NCI-H226 (cell line): ENCODE results near the gene CACNA1C.

ENCODE experiments used
- DNase-seq: peaks from one replicate; pipeline ENCODE4 v3.0.0-alpha.2; 2015

Gene CACNA1C

GRCh38 chr12:2439332-2440100 is 386.7 kb downstream of the CACNA1C start:
- DNase-seq = no peak

DNA sequence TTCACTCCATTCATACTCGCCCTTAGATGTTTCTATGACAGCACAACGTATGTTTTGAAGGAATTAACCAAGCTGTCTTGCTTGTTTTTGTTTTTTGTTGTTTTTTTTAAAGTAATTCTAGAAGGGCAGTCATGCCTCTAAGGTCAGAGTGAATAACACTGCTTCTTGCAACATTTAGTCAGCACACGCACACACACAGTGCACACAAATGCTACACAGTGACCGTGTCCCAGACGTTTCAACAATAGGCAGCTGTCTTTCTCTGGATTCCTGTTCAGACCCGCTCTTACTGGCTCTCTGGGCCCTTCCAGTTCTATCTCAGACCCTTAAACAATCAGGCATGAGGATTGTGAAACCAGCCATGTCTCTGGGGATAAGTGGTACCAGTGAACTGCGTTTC is 391.0 kb downstream of the CACNA1C start:
- DNase-seq = no peak

GRCh38 chr12:2445968-2446367 is 393.2 kb downstream of the CACNA1C start:
- no peak for DNase-seq

DNA sequence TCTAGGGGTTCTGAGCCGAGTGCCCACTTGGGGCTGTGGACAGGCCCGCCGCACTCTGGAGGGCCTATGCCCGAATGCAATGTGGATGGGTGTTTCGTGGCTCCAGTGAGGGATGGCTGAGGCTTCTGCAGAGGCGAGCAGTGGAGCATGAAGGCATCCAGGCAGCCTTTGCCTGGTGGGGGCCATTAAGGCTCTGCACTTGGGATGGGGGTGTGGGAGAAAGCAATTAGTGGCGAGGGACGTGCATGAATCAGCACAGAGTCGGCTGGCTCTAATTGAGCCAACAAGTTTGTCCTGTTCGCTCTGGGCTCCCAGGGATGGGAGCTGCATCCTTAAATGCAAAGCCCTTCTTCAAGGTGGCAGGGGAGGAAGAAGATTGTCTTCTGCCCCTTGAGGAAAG is 395.1 kb downstream of the CACNA1C start:
- DNase-seq = no peak

GRCh38 chr12:2449586-2449985 is 396.8 kb downstream of the CACNA1C start:
- DNase-seq = no peak

GRCh38 chr12:2450553-2450952 is 397.8 kb downstream of the CACNA1C start:
- DNase-seq = no peak

DNA sequence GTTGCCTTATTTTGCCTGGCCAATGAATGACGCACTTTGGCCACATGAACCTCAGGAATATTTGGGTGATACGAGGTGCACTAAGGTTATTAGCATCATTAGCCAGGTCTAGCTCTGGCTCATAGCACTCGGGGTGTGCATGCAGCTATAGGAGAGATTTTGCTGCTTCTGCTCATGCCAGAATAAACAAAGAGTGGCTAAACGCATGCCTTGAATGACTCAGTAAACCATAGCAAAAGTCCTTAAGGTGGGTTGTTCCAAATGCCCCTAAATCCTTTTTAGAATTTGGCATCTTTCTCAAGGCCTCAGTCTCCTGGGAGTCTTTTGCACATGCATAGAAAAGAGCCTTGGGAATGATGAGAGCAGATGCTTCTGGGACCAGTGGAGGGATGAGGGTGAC is 398.2 kb downstream of the CACNA1C start:
- DNase-seq = no peak

DNA sequence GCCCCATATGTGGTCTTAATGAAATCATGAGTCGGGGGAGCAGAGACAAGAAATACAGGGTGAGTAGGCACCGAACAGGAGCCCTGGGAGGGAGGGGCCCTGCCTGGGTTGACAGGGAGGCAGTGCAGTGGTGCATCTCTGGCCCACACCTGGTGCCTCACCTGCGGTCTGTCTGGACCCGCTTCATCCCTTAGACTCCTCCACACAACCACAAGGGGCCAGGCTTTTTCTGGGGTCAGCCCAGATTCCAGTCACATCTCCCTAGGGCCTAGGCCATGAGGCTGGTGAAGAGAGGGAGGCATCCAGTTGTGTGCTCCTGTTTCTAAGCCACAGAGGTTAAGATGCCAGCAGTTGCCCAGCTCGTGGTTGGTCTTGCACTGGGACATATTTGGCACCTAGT is 398.7 kb downstream of the CACNA1C start:
- DNase-seq = no peak

DNA sequence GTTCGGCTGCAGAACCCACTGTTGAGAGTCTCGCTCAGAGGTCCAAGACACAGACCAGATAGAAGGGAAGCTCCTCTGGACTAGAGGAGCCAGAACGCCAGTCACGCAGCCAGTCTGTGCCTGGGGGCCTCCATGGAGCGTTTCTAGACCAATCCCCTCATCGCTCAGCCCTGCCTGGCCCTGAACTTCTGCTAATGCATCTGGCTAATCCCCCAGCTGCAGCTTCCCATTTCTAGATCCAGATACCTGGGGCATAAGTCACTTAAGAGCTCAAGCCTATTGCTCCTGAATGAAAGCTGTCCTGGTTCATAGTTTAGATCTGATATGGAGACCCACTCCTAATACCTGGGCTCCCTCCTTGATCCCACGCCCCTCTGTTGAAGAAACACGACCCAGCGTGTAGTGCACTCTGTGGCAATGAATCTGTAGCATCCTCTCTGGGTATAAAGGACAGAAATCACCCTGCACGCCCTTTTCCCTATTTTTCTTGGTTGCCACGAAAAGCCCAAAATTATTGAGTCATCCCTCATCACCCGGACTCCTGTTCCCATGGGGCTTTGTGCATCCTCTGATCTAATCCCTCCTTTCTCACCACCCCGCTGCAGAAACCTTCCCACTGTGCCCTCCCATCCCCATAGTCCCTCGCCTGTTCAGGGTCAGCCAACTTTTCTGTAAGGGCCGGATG is 400.4 kb downstream of the CACNA1C start:
- DNase-seq = no peak

DNA sequence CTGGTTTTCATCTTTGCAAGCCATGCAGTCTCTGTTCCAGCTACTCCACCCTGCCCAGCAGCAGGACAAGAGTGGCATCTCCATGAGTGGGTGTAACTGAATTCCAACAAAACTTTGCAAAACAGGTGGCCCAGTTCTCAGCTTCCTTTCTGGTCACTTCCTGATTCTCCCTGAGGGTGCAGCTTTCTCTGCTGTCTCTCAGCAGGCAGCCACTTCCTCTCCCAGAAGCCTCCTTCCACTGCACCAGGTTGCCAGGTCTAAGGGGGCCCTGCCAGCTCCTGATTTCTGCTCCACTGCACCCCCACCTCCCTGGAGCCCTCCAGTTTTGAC is 400.9 kb downstream of the CACNA1C start:
- DNase-seq = no peak

GRCh38 chr12:2454601-2455177 is 401.9 kb downstream of the CACNA1C start:
- DNase-seq = no peak

- DNase-seq = no peak
These were observed 402.6 kb downstream of the CACNA1C start for GRCh38 chr12:2455410-2455809.

- no peak for DNase-seq
These were observed 403.5 kb downstream of the CACNA1C start for GRCh38 chr12:2456122-2456812.

- DNase-seq = no peak
These were observed 404.0 kb downstream of the CACNA1C start for GRCh38 chr12:2456813-2457186.

DNA sequence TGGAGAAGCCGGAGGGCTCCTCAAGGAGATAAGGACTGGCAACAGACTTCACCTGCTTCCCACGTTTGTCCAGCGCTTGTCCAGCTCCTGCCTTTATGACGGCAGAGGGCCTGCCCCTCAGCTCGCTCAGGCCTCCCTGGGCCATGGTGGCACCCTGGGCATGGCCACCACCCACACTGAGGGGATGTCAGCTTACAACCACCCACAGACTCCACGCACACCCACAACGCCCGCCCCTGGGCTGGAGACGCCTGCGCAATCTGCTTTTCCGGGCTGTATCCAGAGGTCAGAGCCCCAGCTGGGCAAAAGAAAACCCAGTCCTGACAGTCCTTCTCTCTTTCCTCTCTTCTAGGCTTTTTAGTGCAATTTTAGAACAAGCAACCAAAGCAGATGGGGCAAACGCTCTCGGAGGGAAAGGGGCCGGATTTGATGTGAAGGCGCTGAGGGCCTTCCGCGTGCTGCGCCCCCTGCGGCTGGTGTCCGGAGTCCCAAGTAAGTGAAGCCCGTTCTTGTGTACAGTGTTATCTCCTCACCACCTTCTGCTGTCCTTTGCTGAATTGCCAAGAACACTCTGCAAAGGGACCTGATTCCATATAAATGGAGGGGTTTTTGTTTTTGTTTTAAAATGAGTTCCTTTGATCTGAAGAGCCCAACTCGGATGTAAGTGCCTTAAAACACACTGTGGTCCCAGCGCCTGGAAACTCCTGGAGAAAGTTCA is 404.6 kb downstream of the CACNA1C start:
- no peak for DNase-seq

- no peak for DNase-seq
These were observed 405.2 kb downstream of the CACNA1C start for GRCh38 chr12:2457933-2458414.

DNA sequence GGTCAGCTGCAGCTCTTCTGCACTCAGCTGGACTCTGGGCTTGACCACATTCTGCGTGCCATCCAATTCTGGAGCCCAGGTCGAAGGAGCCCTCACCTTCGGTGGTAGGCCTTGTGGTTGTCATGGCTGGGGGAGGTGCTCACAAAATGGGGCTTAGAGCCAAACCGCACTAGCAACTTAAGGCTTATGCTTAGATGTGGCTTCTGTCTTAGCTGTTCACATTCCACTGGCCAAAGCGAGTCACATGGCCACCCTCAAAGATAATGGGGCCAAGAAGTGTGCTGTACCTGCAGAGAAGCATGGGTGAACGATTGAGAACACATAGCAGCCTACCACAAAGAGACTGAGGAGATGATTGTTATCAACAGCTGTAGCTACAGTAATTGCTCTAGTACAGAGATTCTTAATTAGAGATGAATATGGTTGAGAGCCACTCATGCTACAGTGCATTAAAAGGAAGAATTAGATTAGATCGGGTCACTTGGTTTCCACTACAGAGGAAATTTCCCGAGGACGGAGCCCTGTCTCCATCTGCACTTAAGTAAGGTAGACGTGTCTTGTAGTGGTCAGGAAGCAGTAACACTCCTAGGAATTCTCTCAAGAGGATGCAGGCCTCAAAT is 407.4 kb downstream of the CACNA1C start:
- DNase-seq = no peak

DNA sequence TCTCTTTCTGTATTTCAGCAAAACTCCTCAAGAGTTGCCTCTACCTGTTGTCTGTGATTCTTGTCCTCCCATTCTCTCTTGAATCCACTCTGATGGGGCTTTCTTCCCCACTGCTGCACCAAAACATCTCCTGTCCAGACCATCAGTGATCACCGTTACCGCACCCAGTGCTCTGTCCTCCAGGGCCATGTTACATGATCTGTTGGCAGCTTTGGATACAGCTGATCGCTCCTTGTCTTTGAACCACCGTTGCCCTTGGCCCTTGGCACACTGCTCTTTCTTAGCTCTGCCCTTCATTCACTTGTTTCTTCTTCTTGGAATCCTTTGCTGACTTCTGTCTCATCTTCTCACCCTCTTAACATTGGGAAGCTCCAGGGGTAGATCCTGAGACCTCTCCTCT is 408.3 kb downstream of the CACNA1C start:
- DNase-seq = no peak

DNA sequence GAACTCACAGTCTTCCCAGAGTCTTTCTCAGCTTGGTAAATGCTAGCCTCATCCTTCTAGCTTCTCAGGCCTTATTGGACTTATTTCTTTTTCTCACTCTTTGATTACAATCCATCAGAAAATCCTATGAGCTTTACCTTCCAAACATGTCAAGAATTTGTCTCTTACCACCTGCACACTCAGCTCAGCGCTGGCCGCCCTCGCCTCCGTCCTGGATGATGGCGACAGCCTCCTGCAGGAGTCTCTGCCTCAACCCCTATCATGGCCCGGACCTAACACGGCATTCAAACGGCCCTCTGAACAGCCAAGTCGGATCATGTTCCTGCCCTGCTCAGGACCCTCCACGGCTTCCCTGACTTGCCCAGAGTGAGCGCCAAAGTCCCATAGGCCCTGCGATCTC is 408.9 kb downstream of the CACNA1C start:
- no peak for DNase-seq

DNA sequence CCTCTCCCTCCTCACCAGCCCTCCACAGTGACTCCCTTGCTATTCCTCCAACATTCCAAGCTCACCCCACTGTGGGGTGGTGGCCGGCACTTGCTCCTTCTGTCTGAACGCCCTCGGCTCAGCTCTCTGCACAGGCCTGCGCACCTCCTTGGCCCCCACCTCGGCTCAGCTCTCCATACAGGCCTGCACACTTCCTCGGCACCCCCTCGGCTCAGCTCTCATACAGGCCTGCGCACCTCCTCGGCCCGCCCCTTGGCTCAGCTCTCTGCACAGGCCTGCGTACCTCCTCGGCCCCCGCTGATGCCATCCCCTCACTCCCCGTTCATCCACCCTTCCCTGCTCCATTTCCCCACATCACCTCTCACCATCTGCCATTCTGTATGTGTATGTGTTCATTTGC is 409.3 kb downstream of the CACNA1C start:
- no peak for DNase-seq

DNA sequence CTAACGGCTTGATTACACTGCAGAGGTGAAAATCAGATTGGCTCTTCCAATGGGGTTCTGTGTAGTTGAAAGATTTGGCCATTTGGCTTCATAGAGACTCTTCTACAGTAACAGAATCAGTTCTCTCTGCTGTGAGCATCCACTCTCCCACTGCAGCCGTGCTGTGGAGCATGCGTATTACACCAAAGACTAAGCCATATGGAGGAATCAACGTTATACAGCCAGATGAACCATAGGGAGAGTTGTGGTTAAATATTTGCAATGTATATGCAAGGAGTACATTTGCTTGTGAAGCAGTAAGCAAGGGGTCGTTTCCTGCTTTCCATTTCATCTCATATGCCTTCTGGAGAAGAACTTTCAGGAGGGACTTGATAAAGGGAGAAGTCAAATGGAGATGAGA is 410.9 kb downstream of the CACNA1C start:
- no peak for DNase-seq

DNA sequence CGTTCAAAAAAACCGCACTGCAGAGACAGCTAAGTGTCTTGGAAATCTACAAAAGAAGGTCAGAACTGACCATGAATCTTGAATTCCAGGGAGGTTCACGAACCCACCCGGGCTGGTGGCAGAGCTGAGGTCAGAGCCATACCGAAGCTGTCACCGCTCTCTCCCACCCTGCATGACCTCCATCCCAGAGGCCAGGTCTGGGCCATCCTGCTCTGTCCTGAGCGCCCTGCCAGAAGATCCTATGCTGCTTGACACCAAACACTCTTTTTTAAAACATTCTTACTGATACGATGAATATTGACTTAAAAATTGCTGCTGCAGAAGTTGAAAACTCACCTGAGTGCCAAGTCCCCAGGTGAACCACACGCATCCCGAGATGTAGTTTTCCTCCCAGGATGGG is 412.9 kb downstream of the CACNA1C start:
- no peak for DNase-seq

GRCh38 chr12:2466211-2466610 is 413.4 kb downstream of the CACNA1C start:
- no peak for DNase-seq
